Peyer's patch (tissue), 4 donors: ENCODE data around the gene DDAH1. TPM values are rescaled to one million over a fixed set of nuclear protein-coding genes. Genes with fewer than 3 reads are reported as not detected.

Source experiments
- DNase-seq, 3 donors: peaks; one replicate each; pipeline ENCODE4 v3.0.0-alpha.2; 2017 to 2019
- H3K27ac ChIP-seq, 4 donors: fragments of 200-600 bp; sonication (generic); one replicate each; pipeline ENCODE4 v1.5.1; 2016 to 2019
- H3K27me3 ChIP-seq, 2 donors: fragments of 200-600 bp; sonication (generic); one replicate each; pipeline ENCODE4 v1.5.1; 2019
- H3K36me3 ChIP-seq, 3 donors: fragments of 200-600 bp; sonication (generic); one replicate each; pipeline ENCODE4 v1.5.1; 2016 to 2019
- H3K4me1 ChIP-seq, 4 donors: fragments of 200-600 bp; sonication (generic); one replicate each; pipeline ENCODE4 v1.5.1; 2016 to 2019
- H3K4me3 ChIP-seq, 4 donors: fragments of 200-600 bp; sonication (generic); 1 replicate in 3 of 4; 2 replicates in 1 of 4; pipeline ENCODE4 v1.5.1; 2016 to 2019; ENCODE audit warnings: mild to moderate bottlenecking in 1 of 4
- H3K9me3 ChIP-seq, 4 donors: fragments of 200-600 bp; sonication (generic); one replicate each; pipeline ENCODE4 v1.5.1; 2016 to 2019; ENCODE audit warnings: mild to moderate bottlenecking in 1 of 4
- CTCF ChIP-seq, 6 experiments: fragments of 450-650 bp in 4 of 6; fragments of 200-600 bp in 2 of 6; sonication (generic) in 1 of 6; IDR thresholded peaks; one replicate each; pipeline ENCODE4 v1.5.1; 2017 to 2019; ENCODE audit warnings: antibody characterized with exemption in 6 of 6, mild to moderate bottlenecking in 3 of 6, moderate library complexity in 1 of 6
- POLR2A ChIP-seq, 2 donors: fragments of 450-650 bp; IDR thresholded peaks; one replicate each; pipeline ENCODE4 v1.5.1; 2017; ENCODE audit warnings: antibody characterized with exemption in 2 of 2, mild to moderate bottlenecking in 2 of 2, moderate library complexity in 2 of 2
- total RNA-seq, 4 donors: library from RNA; depleted of rRNA; stranded (reverse); fragments of >200 nt; gene quantifications; one replicate each; pipeline ENCODE4 v1.1.0, GENCODE V29; 2016

The DDAH1 gene
- total RNA-seq, 4 donors from 2014 or later: 40.8 to 60.2 (median 51.2) TPM

- Histone ChIP-seq H3K27me3 (no peaks in the 10 kb centered on the region), H3K4me1 (no peaks in the 10 kb centered on the region), H3K4me3 (no peak overlapping the region), H3K9me3 (no peaks in the 10 kb centered on the region), H3K27ac (no peak overlapping the region), H3K36me3 (no peaks in the 10 kb centered on the region)
- TF ChIP-seq CTCF (IDR thresholded peaks at IDR 0.05): no peak
- TF ChIP-seq POLR2A (IDR thresholded peaks at IDR 0.05): no peak
- no peak for DNase-seq
Observed at GRCh38 chr1:85290826-85291225, 174.1 kb downstream of the DDAH1 start.

GRCh38 chr1:85289848-85290335 lies 175.1 kb downstream of the DDAH1 start:
- TF ChIP-seq POLR2A (IDR thresholded peaks at IDR 0.05): no peak
- TF ChIP-seq CTCF (IDR thresholded peaks at IDR 0.05): no peak
- Histone ChIP-seq H3K27me3 (no peaks in the 10 kb centered on the region), H3K9me3 (no peaks in the 10 kb centered on the region), H3K4me3 (no peak overlapping the region), H3K36me3 (no peaks in the 10 kb centered on the region), H3K4me1 (no peaks in the 10 kb centered on the region), H3K27ac (no peak overlapping the region)
- DNase-seq: no peak

- Histone ChIP-seq H3K4me3 (no peak overlapping the region), H3K27me3 (no peaks in the 10 kb centered on the region), H3K9me3 (no peaks in the 10 kb centered on the region), H3K27ac (no peak overlapping the region), H3K36me3 (no peaks in the 10 kb centered on the region), H3K4me1 (no peaks in the 10 kb centered on the region)
- TF ChIP-seq CTCF (IDR thresholded peaks at IDR 0.05) (no peak), POLR2A (IDR thresholded peaks at IDR 0.05) (no peak)
- no peak for DNase-seq
Observed at GRCh38 chr1:85289207-85289847, 175.6 kb downstream of the DDAH1 start.

GRCh38 chr1:85284202-85284601 lies 180.8 kb downstream of the DDAH1 start:
- H3K4me1 ChIP-seq: peaks cover 0 to 12% (median 0%) of the 10 kb centered on the region in 4 donors
- TF ChIP-seq CTCF (IDR thresholded peaks at IDR 0.05): no peak
- TF ChIP-seq POLR2A (IDR thresholded peaks at IDR 0.05): no peak
- no peak overlapping the region for H3K4me3 ChIP-seq
- no peaks in the 10 kb centered on the region for H3K9me3 ChIP-seq
- H3K27ac ChIP-seq: no peak overlapping the region
- no peaks in the 10 kb centered on the region for H3K27me3 ChIP-seq
- no peak for DNase-seq
- H3K36me3 ChIP-seq: no peaks in the 10 kb centered on the region

GRCh38 chr1:85283475-85284199 lies 181.3 kb downstream of the DDAH1 start:
- Histone ChIP-seq H3K4me3 (no peak overlapping the region), H3K9me3 (no peaks in the 10 kb centered on the region), H3K27me3 (no peaks in the 10 kb centered on the region), H3K36me3 (no peaks in the 10 kb centered on the region), H3K4me1 (peaks cover 0 to 16% (median 0%) of the 10 kb centered on the region in 4 donors), H3K27ac (no peak overlapping the region)
- no peak for TF ChIP-seq POLR2A (IDR thresholded peaks at IDR 0.05)
- no peak for TF ChIP-seq CTCF (IDR thresholded peaks at IDR 0.05)
- DNase-seq: peak in 2 of 3 donors; percentile 81 to 82
